Upper lobe of left lung (tissue), 6 donors: ENCODE results near the gene AZGP1. TPM values are rescaled to one million over a fixed set of nuclear protein-coding genes. Genes with fewer than 3 reads are reported as not detected.

ENCODE experiments used
- ATAC-seq, 2 donors: fragments of 200-7000 bp; cut with Tn5 transposase; one replicate each; pipeline ENCODE4 v1.9.1; 2022; ENCODE audit warnings: mild to moderate bottlenecking in 2 of 2, moderate library complexity in 2 of 2; ENCODE audit not compliant: low FRiP score in 2 of 2
- DNase-seq, 2 donors: peaks; one replicate each; pipeline ENCODE4 v3.0.0-alpha.2; 2019 to 2020
- H3K27ac ChIP-seq, 4 donors: fragments of 200-600 bp; sonication (generic); one replicate each; pipeline ENCODE4 v1.5.1; 2016 to 2019
- H3K27me3 ChIP-seq, 4 donors: fragments of 200-600 bp; sonication (generic); one replicate each; pipeline ENCODE4 v1.5.1; 2017 to 2019
- H3K36me3 ChIP-seq, 4 donors: fragments of 200-600 bp; sonication (generic); one replicate each; pipeline ENCODE4 v1.5.1; 2016 to 2019
- H3K4me1 ChIP-seq, 4 donors: fragments of 200-600 bp; sonication (generic); one replicate each; pipeline ENCODE4 v1.5.1; 2018 to 2019
- H3K4me3 ChIP-seq, 4 donors: fragments of 200-600 bp; sonication (generic); one replicate each; pipeline ENCODE4 v1.5.1; 2017 to 2019; ENCODE audit warnings: mild to moderate bottlenecking in 2 of 4, moderate library complexity in 1 of 4
- H3K9me3 ChIP-seq, 4 donors: fragments of 200-600 bp; sonication (generic); one replicate each; pipeline ENCODE4 v1.5.1; 2018 to 2019
- EP300 ChIP-seq, 4 donors: sonication (generic); formaldehyde crosslinking; IDR thresholded peaks; one replicate each; pipeline ENCODE4 v1.5.1; 2017; ENCODE audit warnings: antibody characterized with exemption in 4 of 4, control low read depth in 2 of 4
- POLR2A ChIP-seq, 4 donors: fragments of 450-650 bp; IDR thresholded peaks; one replicate each; pipeline ENCODE4 v1.5.1; 2016 to 2017; ENCODE audit warnings: antibody characterized with exemption in 4 of 4, mild to moderate bottlenecking in 2 of 4
- POLR2AphosphoS5 ChIP-seq, 2 donors: sonication (generic); formaldehyde crosslinking; IDR thresholded peaks; one replicate each; pipeline ENCODE4 v1.5.1; 2017; ENCODE audit warnings: antibody characterized with exemption in 2 of 2
- WGBS, 2 donors: methylation state at CpG; one replicate each; pipeline ENCODE4 v1.1.5; 2017 to 2018; 5-methylcytosine and 5-hydroxymethylcytosine counted together
- total RNA-seq, 6 donors: library from RNA; depleted of rRNA in 4 of 6; stranded (reverse); fragments of >200 nt in 4 of 6; gene quantifications; one replicate each; pipeline versions ENCODE4 v1.1.0 to v1.2.1, GENCODE V29; 2016 to 2021
- TF ChIP-seq, protein P1 (sequence below), 6 experiments: fragments of 450-650 bp in 4 of 6; fragments of 200-600 bp in 2 of 6; sonication (generic) in 2 of 6; IDR thresholded peaks; one replicate each; pipeline ENCODE4 v1.5.1; 2016 to 2019; ENCODE audit warnings: antibody characterized with exemption in 6 of 6
- donor health status: DM: no; HTN: no; CAD: no; lungs with moderate emphysema.
- donor health status: DM: no; HTN: yes; CAD: no; lungs with severe emphysema.

AZGP1 gene
- total RNA-seq, 6 donors from 2014 or later = 2.3 to 35.6 (median 28.8) TPM

DNA sequence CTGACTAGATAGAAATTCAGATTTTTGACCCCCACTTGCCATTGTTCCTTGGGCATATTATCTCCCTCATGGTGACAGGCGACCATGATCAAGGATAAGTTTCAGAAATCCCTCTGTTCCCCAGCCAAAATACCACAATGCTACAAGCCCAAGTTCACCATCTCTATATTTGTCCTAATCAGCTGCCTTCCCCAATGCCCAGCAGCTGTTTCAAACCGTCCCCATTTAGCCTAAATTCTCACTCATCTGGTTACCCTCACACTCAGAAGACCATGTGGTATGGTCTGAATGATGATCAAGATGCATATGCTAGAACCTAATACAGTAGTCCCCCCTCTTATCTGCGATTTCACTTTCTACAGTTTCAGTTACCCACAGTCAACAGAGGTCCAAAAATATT lies 45.5 kb downstream of the AZGP1 start:
- H3K4me3 ChIP-seq = no peak overlapping the region
- H3K27ac ChIP-seq = peak overlapping the region in 1 of 4 donors; percentile 60
- DNase-seq (no peak), ATAC-seq (no peak)
- H3K4me1 ChIP-seq = peaks cover 5 to 16% (median 12%) of the 10 kb centered on the region in 4 donors
- TF ChIP-seq POLR2A (IDR thresholded peaks at IDR 0.05) (no peak), POLR2AphosphoS5 (IDR thresholded peaks at IDR 0.05) (no peak)
- no peaks in the 10 kb centered on the region for H3K9me3 ChIP-seq
- no peaks in the 10 kb centered on the region for H3K27me3 ChIP-seq
- no peaks in the 10 kb centered on the region for H3K36me3 ChIP-seq
- 87 to 88% methylated on average over 3 of the region's 3 CpGs for WGBS, 2 donors

DNA sequence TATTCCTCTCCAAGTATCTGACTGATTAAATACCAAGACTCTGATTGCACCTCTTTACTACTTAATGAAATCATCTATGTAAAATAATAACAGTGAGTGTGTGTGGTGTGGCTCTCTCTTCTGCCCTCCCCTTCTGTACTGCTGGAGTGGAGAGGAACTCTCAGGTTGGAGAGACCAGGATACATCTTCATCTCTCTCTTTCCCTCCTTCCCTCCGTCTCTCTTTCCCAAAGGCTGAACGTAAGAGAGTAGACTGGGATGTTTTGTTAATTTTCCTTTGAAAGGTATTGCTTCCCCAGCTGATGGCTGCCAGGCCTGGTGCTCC lies 46.1 kb downstream of the AZGP1 start:
- no peaks in the 10 kb centered on the region for H3K27me3 ChIP-seq
- DNase-seq (no peak), ATAC-seq (no peak)
- H3K4me3 ChIP-seq = peak overlapping the region in 3 of 4 donors; percentile 27 to 42 (median 29)
- WGBS, 2 donors = 19 to 21% methylated on average over 2 of the region's 2 CpGs
- TF ChIP-seq POLR2A (IDR thresholded peaks at IDR 0.05) (no peak), EP300 (IDR thresholded peaks at IDR 0.05) (no peak), POLR2AphosphoS5 (IDR thresholded peaks at IDR 0.05) (no peak)
- TF ChIP-seq, protein P1, sequence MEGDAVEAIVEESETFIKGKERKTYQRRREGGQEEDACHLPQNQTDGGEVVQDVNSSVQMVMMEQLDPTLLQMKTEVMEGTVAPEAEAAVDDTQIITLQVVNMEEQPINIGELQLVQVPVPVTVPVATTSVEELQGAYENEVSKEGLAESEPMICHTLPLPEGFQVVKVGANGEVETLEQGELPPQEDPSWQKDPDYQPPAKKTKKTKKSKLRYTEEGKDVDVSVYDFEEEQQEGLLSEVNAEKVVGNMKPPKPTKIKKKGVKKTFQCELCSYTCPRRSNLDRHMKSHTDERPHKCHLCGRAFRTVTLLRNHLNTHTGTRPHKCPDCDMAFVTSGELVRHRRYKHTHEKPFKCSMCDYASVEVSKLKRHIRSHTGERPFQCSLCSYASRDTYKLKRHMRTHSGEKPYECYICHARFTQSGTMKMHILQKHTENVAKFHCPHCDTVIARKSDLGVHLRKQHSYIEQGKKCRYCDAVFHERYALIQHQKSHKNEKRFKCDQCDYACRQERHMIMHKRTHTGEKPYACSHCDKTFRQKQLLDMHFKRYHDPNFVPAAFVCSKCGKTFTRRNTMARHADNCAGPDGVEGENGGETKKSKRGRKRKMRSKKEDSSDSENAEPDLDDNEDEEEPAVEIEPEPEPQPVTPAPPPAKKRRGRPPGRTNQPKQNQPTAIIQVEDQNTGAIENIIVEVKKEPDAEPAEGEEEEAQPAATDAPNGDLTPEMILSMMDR (IDR thresholded peaks at IDR 0.05) = no peak
- no peaks in the 10 kb centered on the region for H3K9me3 ChIP-seq
- no peaks in the 10 kb centered on the region for H3K36me3 ChIP-seq
- H3K4me1 ChIP-seq = peaks cover 5 to 16% (median 12%) of the 10 kb centered on the region in 4 donors
- peak overlapping the region in 3 of 4 donors; percentile 8 to 60 (median 54) for H3K27ac ChIP-seq

DNA sequence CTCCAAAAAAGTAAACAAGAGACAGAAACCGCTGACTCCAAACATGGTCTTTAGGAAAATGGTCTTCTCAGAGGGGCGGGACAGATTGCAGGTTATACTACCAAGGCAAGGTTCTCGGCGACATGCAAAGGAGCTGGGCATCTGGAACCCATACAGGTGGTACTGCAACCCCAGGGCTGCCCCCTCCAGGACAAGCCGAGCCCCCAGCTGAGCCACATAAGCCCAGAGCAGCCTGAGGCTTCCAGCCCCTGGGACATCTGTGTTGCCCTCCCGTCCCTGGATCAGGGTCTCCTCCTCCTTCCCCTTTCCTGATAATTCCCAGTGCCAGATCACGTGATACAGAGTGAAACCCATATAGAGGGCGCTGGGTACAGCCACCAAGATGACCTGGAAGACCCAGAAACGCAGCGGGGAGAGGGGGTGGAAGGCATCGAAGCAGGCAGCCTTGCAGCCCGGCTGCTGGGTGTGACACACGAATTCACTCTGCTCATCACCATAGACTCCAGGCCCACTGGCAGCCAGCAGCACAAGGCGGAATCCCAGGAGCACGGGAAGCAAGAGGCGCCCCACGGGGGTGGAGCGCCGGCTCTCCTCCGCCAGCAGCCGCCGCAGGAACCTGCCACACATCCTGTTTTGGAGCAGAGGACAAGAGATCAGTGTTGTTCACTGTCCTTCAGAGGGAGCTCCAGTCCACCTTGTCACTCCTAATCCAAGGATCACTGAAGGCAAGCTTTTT lies 46.7 kb downstream of the AZGP1 start, which contains the start of gene GJC3:
Gene GJC3 (minus strand): TSS at position 627 of the 736 bp plus-strand sequence. CDS start 0 bp downstream, at position 627.
- Histone ChIP-seq H3K4me3 (peak within 1 kb of the TSS in 3 of 4 donors; percentile 27 to 42 (median 29)), H3K4me1 (peaks cover 5 to 16% (median 12%) of the 10 kb centered on the region in 4 donors), H3K27me3 (no peaks in the 10 kb centered on the region), H3K27ac (peak within 1 kb of the TSS in 3 of 4 donors; percentile 8 to 60 (median 54)), H3K36me3 (no peaks in the 10 kb centered on the region), H3K9me3 (no peaks in the 10 kb centered on the region)
- DNase-seq (peak; percentile 64 to 85), ATAC-seq (peak; percentile 88 to 90)
- TF ChIP-seq, protein P1 (IDR thresholded peaks at IDR 0.05) = peak; percentile 26 to 49 (median 39)
- TF ChIP-seq POLR2AphosphoS5 (IDR thresholded peaks at IDR 0.05) = no peak
- 22 to 23% methylated on average over 10 to 20 of the region's 22 CpGs for WGBS, 2 donors

DNA sequence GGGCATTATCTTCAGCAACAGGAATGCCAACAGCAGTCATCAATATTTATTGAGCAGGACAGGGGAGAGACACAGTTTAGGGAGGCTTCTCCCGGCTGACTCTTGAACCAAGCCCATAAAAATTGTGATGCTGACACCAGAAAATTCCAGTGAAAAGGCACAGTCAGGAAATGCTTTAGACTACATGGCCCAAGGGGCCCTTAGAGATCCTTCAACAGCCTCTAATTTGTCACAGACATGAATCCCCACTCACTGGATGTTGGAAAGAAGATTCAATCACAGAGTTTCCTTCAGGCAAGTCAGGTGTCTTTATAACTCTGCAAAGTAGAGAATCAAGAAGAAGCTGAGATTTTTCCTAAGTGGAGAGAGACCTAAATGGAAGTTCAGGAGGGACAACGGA lies 47.6 kb downstream of the AZGP1 start:
- H3K27me3 ChIP-seq = no peaks in the 10 kb centered on the region
- peaks cover 5 to 16% (median 12%) of the 10 kb centered on the region in 4 donors for H3K4me1 ChIP-seq
- no peaks in the 10 kb centered on the region for H3K36me3 ChIP-seq
- WGBS, 2 donors = 92 to 95% methylated on average over 2 of the region's 2 CpGs
- H3K4me3 ChIP-seq = no peak overlapping the region
- TF ChIP-seq POLR2A (IDR thresholded peaks at IDR 0.05) = no peak
- TF ChIP-seq, protein P1 (IDR thresholded peaks at IDR 0.05) = no peak
- no peak for TF ChIP-seq POLR2AphosphoS5 (IDR thresholded peaks at IDR 0.05)
- TF ChIP-seq EP300 (IDR thresholded peaks at IDR 0.05) = no peak
- H3K9me3 ChIP-seq = no peaks in the 10 kb centered on the region
- DNase-seq (no peak), ATAC-seq (no peak)
- no peak overlapping the region for H3K27ac ChIP-seq

DNA sequence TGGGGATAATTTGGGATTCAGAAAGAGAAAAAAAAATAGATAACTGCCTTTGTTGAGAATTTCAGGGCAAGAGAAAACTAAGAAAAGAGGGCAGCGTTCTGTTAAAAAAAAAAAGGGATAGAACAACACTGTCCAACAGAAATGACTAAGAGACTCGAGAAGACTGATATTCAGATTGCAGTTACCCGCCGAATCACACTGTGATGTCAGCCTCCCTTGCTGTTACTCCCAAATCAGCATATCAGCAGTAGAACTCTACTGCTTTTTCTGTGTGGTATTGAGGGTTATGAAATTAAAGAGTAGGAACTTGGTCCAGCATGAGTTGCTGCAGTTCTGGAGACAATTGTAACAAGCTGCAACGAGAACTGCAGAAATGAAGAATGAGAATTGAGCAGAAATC lies 48.3 kb downstream of the AZGP1 start:
- no peaks in the 10 kb centered on the region for H3K9me3 ChIP-seq
- no peak for DNase-seq
- H3K4me3 ChIP-seq = no peak overlapping the region
- WGBS, 2 donors = 85 to 92% methylated on average over 5 of the region's 5 CpGs
- H3K4me1 ChIP-seq = peaks cover 5 to 16% (median 12%) of the 10 kb centered on the region in 4 donors
- peak in 1 of 2 donors; percentile 53 for ATAC-seq
- no peaks in the 10 kb centered on the region for H3K36me3 ChIP-seq
- TF ChIP-seq POLR2AphosphoS5 (IDR thresholded peaks at IDR 0.05) (no peak), POLR2A (IDR thresholded peaks at IDR 0.05) (no peak), EP300 (IDR thresholded peaks at IDR 0.05) (no peak)
- TF ChIP-seq, protein P1 (IDR thresholded peaks at IDR 0.05) = no peak
- no peaks in the 10 kb centered on the region for H3K27me3 ChIP-seq
- H3K27ac ChIP-seq = no peak overlapping the region
